HepG2 (cell line): ENCODE results near the gene TBC1D4. TPM values are rescaled to one million over a fixed set of nuclear protein-coding genes. Genes with fewer than 3 reads are reported as not detected.

Source experiments
- ATAC-seq: fragments of 200-7000 bp; cut with Tn5 transposase; 3 replicates; pipeline ENCODE4 v1.9.1; 2020; ENCODE audit warnings: mild to moderate bottlenecking, moderate library complexity
- BruUV-seq: library from RNA; stranded (reverse); fragments of 400-500 nt; replicated peaks from 2 replicates; lab custom pipeline; 2021; lab: Mats Ljungman, UMichigan
- CTCF ChIA-PET: fragments of 300-600 bp; formaldehyde crosslinking; extraction: SDS; loops from one replicate; lab custom pipeline; 2021; ENCODE audit warnings: low total read pairs, inconsistent platforms, low intra/inter-chr PET ratio; lab: Yijun Ruan, JAX
- POLR2A ChIA-PET: fragments of 350-600 bp; sonication (Branson Sonifier 250); formaldehyde crosslinking; loops from one replicate; lab custom pipeline; 2020; ENCODE audit warnings: antibody characterized with exemption, inconsistent platforms; lab: Yijun Ruan, JAX
- DNase-seq: peaks from one replicate; pipeline ENCODE4 v3.0.0-alpha.2; 2015; ENCODE audit warnings: low spot score
- FAIRE-seq: peaks from 3 replicates; lab custom pipeline; 2011; peaks lifted over from hg19 to GRCh38; lab: Jason Lieb, UNC
- H2AFZ ChIP-seq: one replicate; pipeline ENCODE4 v1.6.1; 2011; ENCODE audit warnings: low read length, inconsistent platforms
- H3K27ac ChIP-seq: fragments of 300-600 bp; 3 replicates; pipeline ENCODE4 v1.8.0; 2011; ENCODE audit warnings: mixed run types, mild to moderate bottlenecking, mixed read lengths, low read length, inconsistent platforms; ENCODE audit not compliant: insufficient read depth; ENCODE audit errors: extremely low read length
- H3K27me3 ChIP-seq, 2 experiments: fragments of 200-600 bp in 1 of 2; 2 replicates in 1 of 2; 3 replicates in 1 of 2; pipeline versions ENCODE4 v1.6.0 to v1.8.0; 2011; ENCODE audit warnings: low read length in 2 of 2, mild to moderate bottlenecking in 2 of 2, moderate library complexity in 2 of 2, inconsistent platforms in 1 of 2; ENCODE audit not compliant: insufficient read depth in 2 of 2, control insufficient read depth in 1 of 2
- H3K36me3 ChIP-seq, 2 experiments: fragments of 200-600 bp in 1 of 2; replicated peaks in 1 of 2; 2 replicates in 1 of 2; 3 replicates in 1 of 2; pipeline versions ENCODE4 v1.5.1 to v1.8.0; 2011; ENCODE audit warnings: low read length in 2 of 2, inconsistent platforms in 1 of 2; ENCODE audit not compliant: insufficient read depth in 2 of 2, control insufficient read depth in 1 of 2
- H3K4me1 ChIP-seq: 2 replicates; pipeline ENCODE4 v1.5.1; 2012; ENCODE audit warnings: low read length, inconsistent platforms; ENCODE audit not compliant: insufficient read depth
- H3K4me2 ChIP-seq: 2 replicates; pipeline ENCODE4 v1.6.0; 2011; ENCODE audit warnings: low read depth, low read length, inconsistent platforms
- H3K4me3 ChIP-seq, 3 experiments: fragments of 200-600 bp in 1 of 3; sonication (generic), shearing (Covaris generic) in 1 of 3; replicated peaks in 1 of 3; 2 replicates each; pipeline ENCODE4 v1.5.1; 2011 to 2016; ENCODE audit warnings: low read length in 3 of 3, inconsistent platforms in 2 of 3, low read depth in 2 of 3, mild to moderate bottlenecking in 2 of 3, control low read depth in 1 of 3, mixed read lengths in 1 of 3; ENCODE audit not compliant: insufficient read depth in 1 of 3
- H3K79me2 ChIP-seq: one replicate; pipeline ENCODE4 v1.6.1; 2011; ENCODE audit warnings: low read length, inconsistent platforms; ENCODE audit not compliant: insufficient read depth
- H3K9ac ChIP-seq: 2 replicates; pipeline ENCODE4 v1.6.0; 2011; ENCODE audit warnings: mild to moderate bottlenecking, low read depth, low read length, inconsistent platforms; ENCODE audit not compliant: insufficient read depth
- H3K9me3 ChIP-seq: 2 replicates; pipeline ENCODE4 v1.5.1; 2012; ENCODE audit warnings: mild to moderate bottlenecking, low read length
- H4K20me1 ChIP-seq: 2 replicates; pipeline ENCODE4 v1.6.0; 2011; ENCODE audit warnings: inconsistent platforms, mild to moderate bottlenecking, low read length, moderate library complexity; ENCODE audit not compliant: insufficient read depth
- AGO1 ChIP-seq: fragments of 200-400 bp; formaldehyde crosslinking; IDR thresholded peaks from 2 replicates; pipeline ENCODE4 v1.6.1; 2017; ENCODE audit warnings: mild to moderate bottlenecking, low read depth, low read length, moderate library complexity; ENCODE audit not compliant: poor library complexity, severe bottlenecking
- ATF1 ChIP-seq: IDR thresholded peaks from 2 replicates; pipeline ENCODE4 v1.6.1; 2016; ENCODE audit warnings: mild to moderate bottlenecking, control low read depth
- EP300 ChIP-seq, 3 experiments: sonication (generic) in 1 of 3; formaldehyde crosslinking in 1 of 3; IDR thresholded peaks; 2 replicates each; pipeline versions ENCODE4 v1.5.1 to v1.6.1; 2011 to 2020; ENCODE audit warnings: low read depth in 2 of 3, low read length in 2 of 3, borderline replicate concordance in 1 of 3, improper control_type of control experiment in 1 of 3, mild to moderate bottlenecking in 1 of 3, missing genetic modification reagents in 1 of 3, moderate library complexity in 1 of 3
- GLI4 ChIP-seq: sonication (generic); formaldehyde crosslinking; IDR thresholded peaks from 2 replicates; pipeline ENCODE4 v1.5.1; 2020; ENCODE audit warnings: missing genetic modification reagents, mild to moderate bottlenecking, moderate library complexity, borderline replicate concordance
- KLF16 ChIP-seq, 2 experiments: sonication (generic) in 1 of 2; formaldehyde crosslinking in 1 of 2; IDR thresholded peaks; 2 replicates each; pipeline versions ENCODE4 v1.6.1 to v1.8.0; 2016 to 2023; ENCODE audit warnings: missing genetic modification reagents in 2 of 2, missing compliant biosample characterization in 1 of 2
- MEIS1 ChIP-seq: sonication (generic); formaldehyde crosslinking; IDR thresholded peaks from 2 replicates; pipeline ENCODE4 v1.9.0; 2021; ENCODE audit warnings: mild to moderate bottlenecking, missing genetic modification reagents, moderate library complexity, borderline replicate concordance
- NR1H2 ChIP-seq: sonication (generic); formaldehyde crosslinking; IDR thresholded peaks from 2 replicates; pipeline ENCODE4 v1.8.1; 2022; ENCODE audit warnings: low read depth, missing genetic modification reagents, borderline replicate concordance
- ONECUT2 ChIP-seq: sonication (generic); formaldehyde crosslinking; IDR thresholded peaks from 2 replicates; pipeline ENCODE4 v1.4.0; 2020; ENCODE audit warnings: missing genetic modification reagents
- PAF1 ChIP-seq: IDR thresholded peaks from 2 replicates; pipeline ENCODE4 v1.6.1; 2016; ENCODE audit warnings: missing genetic modification reagents, missing compliant biosample characterization
- POLR2AphosphoS2 ChIP-seq: IDR thresholded peaks from 2 replicates; pipeline ENCODE4 v1.6.1; 2011; ENCODE audit warnings: low read depth, low read length, improper control_type of control experiment
- RBM39 ChIP-seq: fragments of 200-400 bp; formaldehyde crosslinking; IDR thresholded peaks from one replicate; pipeline ENCODE4 v1.6.1; 2018; ENCODE audit warnings: antibody characterized with exemption, mild to moderate bottlenecking, low read depth, low read length; ENCODE audit not compliant: poor library complexity, severe bottlenecking
- RELA ChIP-seq: sonication (generic); formaldehyde crosslinking; IDR thresholded peaks from 2 replicates; pipeline ENCODE4 v1.4.0; 2020; ENCODE audit warnings: missing genetic modification reagents
- ZFP37 ChIP-seq: sonication (generic); formaldehyde crosslinking; IDR thresholded peaks from 2 replicates; pipeline ENCODE4 v1.4.0; 2020; ENCODE audit warnings: missing genetic modification reagents, borderline replicate concordance
- ZNF34 ChIP-seq: sonication (generic); formaldehyde crosslinking; IDR thresholded peaks from 2 replicates; pipeline ENCODE4 v1.4.0; 2020; ENCODE audit warnings: mild to moderate bottlenecking, missing genetic modification reagents, borderline replicate concordance
- ZNF354B ChIP-seq: sonication (generic); formaldehyde crosslinking; IDR thresholded peaks from 2 replicates; pipeline ENCODE4 v1.8.0; 2022; ENCODE audit warnings: mild to moderate bottlenecking, missing genetic modification reagents
- ZNF451 ChIP-seq: sonication (generic); formaldehyde crosslinking; IDR thresholded peaks from 2 replicates; pipeline ENCODE4 v1.5.0; 2020; ENCODE audit warnings: mild to moderate bottlenecking, missing genetic modification reagents
- ZNF510 ChIP-seq: sonication (generic); formaldehyde crosslinking; IDR thresholded peaks from 2 replicates; pipeline ENCODE4 v1.4.0; 2020; ENCODE audit warnings: low read depth, mild to moderate bottlenecking, missing genetic modification reagents
- ZNF547 ChIP-seq: sonication (generic); formaldehyde crosslinking; IDR thresholded peaks from 2 replicates; pipeline ENCODE4 v1.5.1; 2020; ENCODE audit warnings: mild to moderate bottlenecking, missing genetic modification reagents
- ZNF670 ChIP-seq: sonication (generic); formaldehyde crosslinking; IDR thresholded peaks from 2 replicates; pipeline ENCODE4 v1.8.0; 2022; ENCODE audit warnings: mild to moderate bottlenecking, missing genetic modification reagents, borderline replicate concordance
- WGBS: methylation state at CpG from one replicate; pipeline ENCODE4 v1.1.6; 2017; ENCODE audit warnings: low lambda C conversion rate; 5-methylcytosine and 5-hydroxymethylcytosine counted together
- in situ Hi-C: cut with HindIII; loops from 2 replicates; pipeline ENCODE4 v1.10.0; 2017; ENCODE audit warnings: low pct_unique_long_range_greater_than_20kb; ENCODE audit not compliant: extremely low pct_ligation_motif_present
- intact Hi-C: fragments of 100-400 bp; cut with micrococcal nuclease; formaldehyde crosslinking; loops from one replicate; pipeline ENCODE4 v1.10.0; 2022; ENCODE audit not compliant: unreplicated experiment
- polyA plus RNA-seq, 8 experiments: library from polyadenylated mRNA; depleted of rRNA in 3 of 8; stranded (reverse) in 7 of 8; unstranded in 1 of 8; fragments of >200 nt; fragmentation: Illumina TruSeq in 4 of 8; extraction: Trizol in 4 of 8; gene quantifications; 2 replicates each; pipeline versions ENCODE4 v1.2.1 to v1.2.3, GENCODE V29; 2011 to 2016; ENCODE audit warnings: low read depth in 4 of 8, missing spikeins in 1 of 8, mixed read lengths in 1 of 8; ENCODE audit not compliant: insufficient read depth in 1 of 8
- total RNA-seq, 5 experiments: library from RNA; depleted of rRNA; stranded (reverse); fragments of >200 nt; fragmentation: Illumina TruSeq; extraction: Trizol; gene quantifications; 2 replicates each; pipeline ENCODE4 v1.2.3, GENCODE V29; 2016; ENCODE audit warnings: low read depth in 1 of 5
- TF ChIP-seq, protein P1 (sequence below): sonication (generic); formaldehyde crosslinking; IDR thresholded peaks from 2 replicates; pipeline ENCODE4 v1.8.0; 2022; ENCODE audit warnings: low read depth, missing genetic modification reagents
- TF ChIP-seq, protein P2 (sequence below): IDR thresholded peaks from 2 replicates; pipeline ENCODE4 v1.6.1; 2012; ENCODE audit warnings: inconsistent platforms

TBC1D4 gene
- total and polyA plus RNA-seq, 2 of the 13 experiments (the other 11 are each of a cell fraction or from before 2014, with no cell fraction given), result 35.9 to 64.4 TPM

DNA sequence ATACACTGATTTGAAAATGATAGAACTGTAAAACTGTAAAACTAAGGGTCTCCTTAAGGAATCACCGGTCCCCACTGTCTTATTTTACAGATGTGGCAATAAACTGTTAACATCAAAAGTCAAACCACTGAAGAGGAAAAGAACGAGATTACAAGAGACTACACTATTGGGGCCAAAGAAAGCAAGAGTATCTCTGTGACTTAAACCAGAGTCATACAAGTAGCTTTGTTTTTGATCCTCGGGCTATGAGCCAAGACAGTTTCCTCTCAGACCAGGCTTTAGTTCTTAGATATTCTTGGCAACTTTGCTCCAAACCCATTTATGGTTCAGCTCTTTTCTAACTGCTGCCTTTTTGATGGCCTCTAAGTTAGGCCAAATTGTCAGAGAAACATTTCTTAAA, 113.8 kb downstream of the TBC1D4 start (continued):
- TF ChIP-seq POLR2AphosphoS2 (no peak), ZNF34 (no peak), AGO1 (no peak)

DNA sequence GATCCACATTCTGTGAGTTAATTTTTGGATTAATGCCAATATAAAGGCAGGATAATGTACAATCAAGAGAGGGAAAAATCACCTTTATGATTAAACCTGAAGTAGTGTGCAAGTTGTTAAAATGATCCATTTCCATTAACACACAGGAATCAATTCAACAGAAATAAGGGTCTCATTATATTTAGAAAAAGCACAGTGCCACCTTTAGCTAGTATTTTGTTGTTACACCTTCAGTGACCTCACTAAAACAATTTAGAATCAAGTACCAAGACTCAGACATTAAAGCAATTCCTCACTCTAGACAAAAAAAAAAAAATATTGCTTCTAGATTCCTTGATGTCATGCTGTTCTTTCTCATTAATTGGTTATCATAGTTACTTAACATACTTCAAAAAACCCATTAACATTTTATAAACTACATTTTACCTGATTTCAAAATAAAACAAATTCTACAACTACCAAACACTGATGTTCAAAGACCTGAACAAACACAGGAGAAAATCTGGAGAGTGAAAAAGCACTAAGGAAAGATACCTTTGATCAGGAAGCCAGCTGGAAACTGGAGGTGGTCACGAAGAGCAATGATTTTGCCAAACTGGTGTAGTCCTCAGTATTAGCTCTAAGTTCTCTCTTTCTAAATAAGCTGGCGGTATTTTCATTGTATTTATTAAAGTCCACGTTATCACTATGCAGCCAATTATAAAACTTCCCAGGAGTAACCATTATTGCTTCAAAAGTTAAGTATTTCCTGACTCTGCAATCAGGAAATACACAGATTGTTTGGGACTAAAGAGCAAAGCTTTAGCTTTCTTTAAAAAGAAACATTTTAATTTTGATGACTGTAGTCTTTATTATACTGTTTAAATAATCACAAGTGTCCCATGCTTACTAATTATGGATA, 115.3 kb downstream of the TBC1D4 start:
- intact Hi-C loops (no loop called here), in situ Hi-C loops (no loop called here)
- H3K9me3 ChIP-seq, result no peaks in the 10 kb centered on the region
- no peaks in the 10 kb centered on the region for H3K27me3 ChIP-seq
- ChIA-PET CTCF (no interaction called here), POLR2A (no interaction called here)
- peaks cover 75% of the 10 kb centered on the region for H3K4me1 ChIP-seq
- ATAC-seq (no peak), DNase-seq (no peak), FAIRE-seq (no peak)
- H2AFZ ChIP-seq, result no peak overlapping the region
- no TSS peak for BruUV-seq
- peaks cover 3 to 12% of the 10 kb centered on the region in 2 experiments; a peak in 3 of 5 replicates for H3K36me3 ChIP-seq
- no peak overlapping the region for H3K4me3 ChIP-seq
- H4K20me1 ChIP-seq, result peaks cover 21% of the 10 kb centered on the region
- H3K79me2 ChIP-seq, result peaks cover 86% of the 10 kb centered on the region
- H3K27ac ChIP-seq, result no peak overlapping the region
- 93% methylated on average over 3 of the region's 3 CpGs for WGBS
- TF ChIP-seq ATF1, result no peak
- TF ChIP-seq KLF16 (CRISPR knock-in tag; IDR thresholded peaks at IDR 0.05), result no peak
- TF ChIP-seq ZNF510 (CRISPR knock-in tag), result no peak
- TF ChIP-seq ZNF670 (CRISPR knock-in tag), result no peak
- no peak for TF ChIP-seq ONECUT2 (CRISPR knock-in tag)
- TF ChIP-seq ZNF451, result no peak
- no peak for TF ChIP-seq GLI4 (CRISPR knock-in tag)
- no peak for TF ChIP-seq PAF1 (CRISPR knock-in tag)
- TF ChIP-seq EP300 (IDR thresholded peaks at IDR 0.05; ENCODE audit: low read depth in 2 of 2, low read length in 2 of 2), result no peak
- no peak for TF ChIP-seq EP300 (CRISPR knock-in tag; IDR thresholded peaks at IDR 0.05; ENCODE audit: borderline replicate concordance)
- no peak for TF ChIP-seq ZNF547 (CRISPR knock-in tag)
- TF ChIP-seq RELA (CRISPR knock-in tag), result no peak
- TF ChIP-seq, protein P1, sequence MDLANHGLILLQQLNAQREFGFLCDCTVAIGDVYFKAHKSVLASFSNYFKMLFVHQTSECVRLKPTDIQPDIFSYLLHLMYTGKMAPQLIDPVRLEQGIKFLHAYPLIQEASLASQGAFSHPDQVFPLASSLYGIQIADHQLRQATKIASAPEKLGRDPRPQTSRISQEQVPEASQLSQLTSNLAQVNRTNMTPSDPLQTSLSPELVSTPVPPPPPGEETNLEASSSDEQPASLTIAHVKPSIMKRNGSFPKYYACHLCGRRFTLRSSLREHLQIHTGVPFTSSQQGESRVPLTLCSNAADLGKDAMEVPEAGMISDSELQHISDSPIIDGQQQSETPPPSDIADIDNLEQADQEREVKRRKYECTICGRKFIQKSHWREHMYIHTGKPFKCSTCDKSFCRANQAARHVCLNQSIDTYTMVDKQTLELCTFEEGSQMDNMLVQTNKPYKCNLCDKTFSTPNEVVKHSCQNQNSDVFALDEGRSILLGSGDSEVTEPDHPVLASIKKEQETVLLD (CRISPR knock-in tag), result no peak
- TF ChIP-seq NR1H2 (CRISPR knock-in tag), result no peak
- TF ChIP-seq, protein P2, sequence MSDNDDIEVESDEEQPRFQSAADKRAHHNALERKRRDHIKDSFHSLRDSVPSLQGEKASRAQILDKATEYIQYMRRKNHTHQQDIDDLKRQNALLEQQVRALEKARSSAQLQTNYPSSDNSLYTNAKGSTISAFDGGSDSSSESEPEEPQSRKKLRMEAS, result no peak
- no peak for TF ChIP-seq ZNF354B (CRISPR knock-in tag)
- no peak for TF ChIP-seq MEIS1 (CRISPR knock-in tag)
- no peak for TF ChIP-seq ZFP37 (CRISPR knock-in tag)
- TF ChIP-seq RBM39, result no peak
- no peak overlapping the region for H3K4me2 ChIP-seq
- H3K9ac ChIP-seq, result no peak overlapping the region
